Fibroblast of skin of back (primary cell): ENCODE data around the gene FBLN2.
"Not testable (repeated sequence)": the region's sequence is repeated elsewhere in the genome, so short reads cannot be mapped to it uniquely, and the experiment has no call there.

Experiments
- DNase-seq: peaks from one replicate; pipeline ENCODE4 v3.0.0-alpha.2; 2013

FBLN2 gene

DNA sequence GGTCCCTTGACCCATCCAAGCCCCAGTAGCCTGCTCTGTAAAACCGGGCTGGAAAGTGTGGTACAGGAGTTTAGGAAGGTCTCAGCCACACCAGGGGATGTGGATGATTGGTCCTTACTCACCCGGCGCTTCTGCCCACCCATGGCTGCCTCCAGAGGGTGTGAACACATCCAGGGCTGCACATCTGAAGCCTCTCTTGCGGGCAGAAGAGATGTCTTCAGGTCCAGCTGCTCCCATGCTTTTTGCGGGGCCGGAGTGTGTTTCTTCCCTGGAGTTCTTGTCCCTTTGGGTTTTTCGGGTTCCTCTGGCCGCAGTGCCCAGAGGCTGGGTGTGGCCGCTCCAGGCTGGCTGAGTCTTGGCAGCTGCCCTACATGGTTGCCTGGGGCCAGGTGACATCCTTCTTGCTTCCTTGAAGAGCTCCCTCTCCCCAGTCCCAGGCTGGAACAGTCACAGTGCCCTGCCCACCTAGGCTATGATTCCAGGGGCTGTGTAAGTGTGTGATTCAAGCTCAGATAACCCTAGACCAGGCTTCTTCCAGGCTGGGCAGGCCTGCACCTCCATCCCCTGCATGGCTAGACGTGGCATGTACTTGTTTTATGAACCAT, 34.9 kb upstream of the FBLN2 start:
- DNase-seq: no peak

DNA sequence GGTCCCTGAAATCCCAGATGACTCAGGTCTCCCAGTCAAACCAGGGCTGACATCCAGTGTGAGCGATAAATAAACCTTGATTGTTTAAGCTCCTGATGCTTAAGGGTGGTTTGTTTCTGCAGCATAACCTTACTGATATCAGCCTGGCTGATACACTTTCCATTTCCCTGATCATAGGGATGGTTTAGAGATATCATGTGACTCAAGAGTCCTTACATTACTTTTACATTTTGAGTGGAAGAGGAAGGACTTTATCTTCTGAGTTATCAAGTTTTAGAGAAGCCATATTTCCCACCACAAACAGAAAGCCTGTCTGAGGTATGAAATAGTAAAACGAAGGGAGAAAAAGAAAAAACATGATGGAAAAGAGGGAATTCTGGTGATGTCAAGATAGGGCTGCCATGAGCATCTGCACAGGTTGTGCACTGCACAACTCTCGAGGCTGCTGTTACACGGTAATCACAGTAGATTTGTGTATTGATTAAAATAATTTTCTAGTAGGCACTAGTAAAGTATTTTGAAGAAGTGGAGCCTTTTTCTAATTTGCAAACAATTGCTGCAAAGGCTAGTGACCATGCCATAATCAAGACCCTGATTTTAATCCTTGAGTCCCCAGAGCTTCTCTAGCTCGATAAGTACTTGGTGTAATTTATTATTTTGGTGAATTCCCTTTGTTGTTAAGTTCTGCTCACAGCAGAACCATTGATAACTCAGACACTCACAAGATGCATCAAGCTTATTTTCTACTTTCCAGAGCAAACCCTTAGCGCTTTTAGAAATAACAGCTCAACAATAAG, 34.1 kb upstream of the FBLN2 start:
- DNase-seq: no peak

DNA sequence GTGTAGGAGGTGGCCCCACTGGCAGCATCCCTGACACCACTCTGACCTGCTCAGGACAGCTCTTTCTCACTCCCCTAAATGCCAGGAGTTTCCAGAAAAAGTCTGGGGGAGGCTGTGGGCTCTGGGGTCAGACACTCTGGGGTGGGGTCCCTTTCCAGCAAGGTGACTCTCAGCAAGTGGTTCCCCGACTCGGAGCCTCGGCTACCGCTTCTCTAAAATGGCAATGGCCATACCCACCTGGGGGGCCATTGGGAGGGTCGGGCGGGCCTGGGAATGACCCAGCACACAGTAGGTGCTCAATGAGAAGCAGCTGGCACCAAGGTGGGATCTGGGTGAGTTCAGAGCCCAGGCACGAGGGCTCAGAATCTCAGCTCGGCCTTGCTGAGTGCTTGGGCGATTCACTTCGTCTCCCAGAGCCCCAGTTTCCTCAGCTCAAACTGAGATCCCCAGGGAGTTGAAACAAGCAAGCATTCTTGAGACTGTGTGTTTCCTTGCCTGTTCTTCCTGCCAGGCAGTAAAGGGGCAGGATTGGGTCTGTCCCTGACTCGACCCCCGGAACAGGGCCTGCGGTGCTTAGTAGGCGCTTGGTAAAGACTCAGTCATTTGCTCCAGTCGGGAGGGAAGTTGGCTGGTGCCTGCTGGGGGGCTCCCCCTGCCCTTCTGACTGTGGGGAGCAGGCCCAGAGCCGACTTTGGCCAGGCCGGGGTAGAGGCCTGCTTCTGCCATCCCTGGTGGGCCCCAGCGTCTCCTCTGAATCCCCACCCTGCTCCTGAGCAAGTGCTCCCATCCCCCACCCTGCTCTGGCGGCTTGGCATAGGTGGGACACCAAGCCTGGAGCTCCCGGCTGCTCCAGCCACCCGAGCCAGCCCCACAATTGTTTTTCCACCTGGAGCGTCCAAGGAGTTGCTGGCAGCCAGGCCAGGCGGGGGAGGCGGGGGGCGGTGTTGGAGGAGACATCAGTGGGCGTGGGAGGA, 32.9 kb upstream of the FBLN2 start:
- peak; percentile 55 for DNase-seq

DNA sequence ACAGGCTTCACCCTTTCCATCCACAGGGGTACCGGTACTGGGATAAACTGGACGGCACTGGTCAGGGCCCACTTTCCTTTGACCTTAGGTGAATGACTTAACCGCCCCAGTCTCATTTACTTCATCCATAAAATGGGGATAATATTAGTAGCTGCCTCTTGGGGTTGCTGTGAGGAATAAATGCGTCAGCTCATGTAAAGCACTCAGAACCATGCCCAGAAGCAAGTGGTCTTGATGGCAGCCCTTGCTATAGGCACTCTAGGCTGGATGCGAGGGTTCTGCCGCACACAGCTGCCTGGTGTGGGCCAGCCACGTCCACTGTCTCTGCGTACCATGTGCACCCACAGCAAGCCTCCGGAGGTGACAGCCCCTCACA, 32.2 kb upstream of the FBLN2 start:
- no peak for DNase-seq

DNA sequence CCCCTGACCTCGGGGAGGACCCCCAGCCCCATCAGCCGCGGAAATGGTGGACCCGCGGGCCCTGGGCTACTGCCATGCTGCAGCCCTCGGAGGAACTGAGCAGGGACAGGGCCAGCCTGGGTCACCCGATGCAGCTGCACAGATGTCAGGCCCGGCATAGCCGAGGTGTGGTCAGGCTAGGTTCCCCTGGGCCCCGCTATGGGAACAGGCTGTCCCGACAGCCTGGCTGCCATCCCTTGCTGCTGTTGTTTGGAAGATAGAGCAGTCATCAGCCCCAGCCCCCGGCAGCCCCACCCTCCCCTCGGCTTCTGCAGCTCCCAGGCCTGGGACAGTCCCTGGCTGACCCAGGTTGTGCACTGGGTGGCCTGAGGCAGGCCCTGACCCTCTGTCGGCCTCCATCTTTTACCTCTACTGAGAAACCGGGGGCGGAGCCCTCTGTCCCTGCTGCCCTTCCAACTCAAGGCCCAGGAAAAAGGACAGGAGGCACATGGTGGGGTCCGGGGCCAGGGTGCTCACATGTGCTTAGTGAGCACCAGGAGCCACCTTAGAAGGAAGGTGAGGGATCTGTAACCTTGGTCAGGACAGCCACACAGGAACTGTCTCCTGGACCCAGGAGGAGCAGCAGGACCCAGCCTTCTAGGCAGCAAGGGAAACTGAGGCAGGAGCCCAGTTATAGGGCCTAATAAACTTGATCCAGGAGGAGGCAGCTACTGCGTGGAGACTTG, 31.5 kb upstream of the FBLN2 start:
- DNase-seq: no peak

DNA sequence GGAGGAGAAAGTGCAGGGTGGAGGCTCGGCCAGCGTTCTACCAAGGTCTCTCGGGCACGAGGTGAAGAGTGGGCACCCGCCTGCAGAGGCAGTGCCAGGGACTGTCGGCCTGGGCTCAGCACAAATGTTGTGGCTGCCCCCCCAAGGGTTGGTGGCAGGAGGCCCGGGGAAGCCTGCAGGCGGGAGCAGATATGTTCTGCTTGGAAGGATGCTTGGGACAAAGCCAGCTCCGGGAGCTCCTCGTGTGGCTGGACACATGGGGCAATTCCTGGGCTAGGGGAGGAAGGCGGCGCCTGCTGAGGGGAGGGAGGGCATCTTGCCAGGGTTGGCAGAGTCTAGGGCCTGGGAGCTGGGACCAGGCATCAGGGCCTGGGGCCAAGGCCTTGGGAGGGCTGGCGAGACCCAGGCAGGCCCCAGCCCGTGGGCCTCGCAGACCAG, 30.4 kb upstream of the FBLN2 start:
- DNase-seq: peak; percentile 53

GRCh38 chr3:13519006-13519791, 29.7 kb upstream of the FBLN2 start:
- no peak for DNase-seq

- no peak for DNase-seq
Observed at GRCh38 chr3:13520326-13520880, 28.5 kb upstream of the FBLN2 start.

DNA sequence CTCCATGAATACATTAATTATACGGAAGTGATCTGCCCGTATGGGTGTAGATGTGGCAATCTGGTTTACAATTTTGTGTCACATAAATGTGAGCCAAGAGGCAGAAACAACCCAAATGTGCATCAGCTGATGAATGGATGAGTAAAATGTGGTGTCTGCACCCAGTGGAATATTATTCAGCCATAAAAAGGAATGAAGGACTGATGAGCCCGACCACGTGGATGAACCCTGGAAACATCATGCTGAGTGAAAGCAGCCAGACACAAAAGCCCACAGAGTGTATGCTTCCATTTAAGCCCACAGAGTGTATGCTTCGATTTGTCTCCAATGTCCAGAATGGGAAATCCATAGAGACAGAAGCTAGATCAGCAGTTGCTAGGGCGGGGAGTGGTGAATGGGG, 27.6 kb upstream of the FBLN2 start:
- no peak for DNase-seq

- DNase-seq: not testable (repeated sequence)
Observed at GRCh38 chr3:13521749-13522148, 27.2 kb upstream of the FBLN2 start.

GRCh38 chr3:13522236-13522635, 26.7 kb upstream of the FBLN2 start:
- no peak for DNase-seq

GRCh38 chr3:13524979-13525669, 23.8 kb upstream of the FBLN2 start:
- DNase-seq: peak; percentile 65

GRCh38 chr3:13525827-13526625, 22.9 kb upstream of the FBLN2 start:
- DNase-seq: no peak

DNA sequence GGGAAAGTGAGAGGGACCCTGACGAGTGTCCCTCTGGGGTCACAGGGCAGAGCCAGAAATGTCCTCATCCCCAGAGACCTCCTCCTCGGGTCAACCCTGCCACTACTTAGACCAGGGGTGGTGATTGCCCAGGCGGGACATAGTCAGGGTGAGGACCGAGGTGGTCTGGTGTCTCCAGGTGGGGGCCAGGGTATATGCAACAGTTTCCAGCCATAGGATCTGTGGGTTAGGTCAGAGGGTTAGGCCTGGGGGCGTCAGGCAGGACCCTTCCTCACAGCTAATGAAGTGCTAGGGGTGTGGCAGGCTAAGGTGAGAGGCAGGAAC, 22.3 kb upstream of the FBLN2 start:
- DNase-seq: no peak

- DNase-seq: peak; percentile 52
Observed at GRCh38 chr3:13528217-13528867, 20.6 kb upstream of the FBLN2 start.

- DNase-seq: no peak
Observed at GRCh38 chr3:13529196-13530112, 19.5 kb upstream of the FBLN2 start.

- no peak for DNase-seq
Observed at GRCh38 chr3:13530241-13531009, 18.5 kb upstream of the FBLN2 start.
